ENCODE data around the gene EMC1. TPM values are rescaled to one million over a fixed set of nuclear protein-coding genes. Genes with fewer than 3 reads are reported as not detected.
A peak's percentile ranks its signal among the peaks of the same experiment; 100 is the strongest.

The EMC1 gene
- total and polyA plus RNA-seq, 7 donors = 12.7 to 38.5 (median 31.1) TPM

- DNase-seq = no peak
- TF ChIP-seq CTCF (IDR thresholded peaks at IDR 0.05) = no peak
- no peak overlapping the region for H3K27ac ChIP-seq
- no peaks in the 10 kb centered on the region for H3K9me3 ChIP-seq
- H3K4me3 ChIP-seq = no peak overlapping the region
- intact Hi-C loops (cut with DNase I) = loop anchor here in 1 of 2 donors (5.0 kb wide), 1 partner anchor 37 kb away; no protein-coding TSS in a partner anchor
- peaks cover 31 to 100% of the 10 kb centered on the region in 2 donors for H3K36me3 ChIP-seq (ENCODE audit: insufficient read depth in 1 of 2, low read depth in 1 of 2)
- WGBS, 3 donors = 73 to 77% (median 75%) methylated on average over 5 of the region's 5 CpGs
- ATAC-seq = no peak
- H3K4me1 ChIP-seq = no peaks in the 10 kb centered on the region
- no peaks in the 10 kb centered on the region for H3K27me3 ChIP-seq (ENCODE audit: insufficient read depth in 3 of 3, low read length in 2 of 3)
Observed at GRCh38 chr1:19178734-19179398, 72.5 kb downstream of the EMC1 start.

GRCh38 chr1:19177811-19178210, 73.5 kb downstream of the EMC1 start:
- Histone ChIP-seq H3K9me3 (no peaks in the 10 kb centered on the region), H3K27me3 (ENCODE audit: insufficient read depth in 3 of 3, low read length in 2 of 3) (no peaks in the 10 kb centered on the region), H3K36me3 (ENCODE audit: insufficient read depth in 1 of 2, low read depth in 1 of 2) (peaks cover 31 to 100% of the 10 kb centered on the region in 2 donors), H3K4me3 (no peak overlapping the region), H3K27ac (no peak overlapping the region), H3K4me1 (no peaks in the 10 kb centered on the region)
- DNase-seq = no peak
- ATAC-seq = no peak
- intact Hi-C loops (cut with DNase I) = loop anchor here in 1 of 2 donors (5.0 kb wide), 1 partner anchor 36 kb away; no protein-coding TSS in a partner anchor
- no peak for TF ChIP-seq CTCF (IDR thresholded peaks at IDR 0.05)
- WGBS, 3 donors = 63 to 85% (median 68%) methylated on average over 2 of the region's 2 CpGs

- TF ChIP-seq CTCF (IDR thresholded peaks at IDR 0.05) = no peak
- 64 to 88% (median 68%) methylated on average over 2 of the region's 2 CpGs for WGBS, 3 donors
- peak in 2 of 4 donors; percentile 42 to 69 for ATAC-seq
Observed at GRCh38 chr1:19169642-19170041, 81.7 kb downstream of the EMC1 start.

GRCh38 chr1:19167140-19167539, 84.2 kb downstream of the EMC1 start:
- no peak for TF ChIP-seq CTCF (IDR thresholded peaks at IDR 0.05)
- H3K4me1 ChIP-seq = no peaks in the 10 kb centered on the region
- WGBS, 3 donors = 94 to 97% (median 95%) methylated on average over 6 of the region's 6 CpGs

More at GRCh38 chr1:19169642-19170041, 81.7 kb downstream of the EMC1 start:
- Histone ChIP-seq H3K36me3 (ENCODE audit: insufficient read depth in 1 of 2, low read depth in 1 of 2) (peaks cover 27 to 100% of the 10 kb centered on the region in 2 donors), H3K27ac (peak overlapping the region; percentile 11), H3K4me3 (no peak overlapping the region), H3K27me3 (ENCODE audit: insufficient read depth in 3 of 3, low read length in 2 of 3) (no peaks in the 10 kb centered on the region), H3K4me1 (no peaks in the 10 kb centered on the region), H3K9me3 (no peaks in the 10 kb centered on the region)
- intact Hi-C loops (cut with DNase I) = no loop called here
- DNase-seq = no peak

More at GRCh38 chr1:19167140-19167539, 84.2 kb downstream of the EMC1 start:
- intact Hi-C loops (cut with DNase I) = no loop called here
- Histone ChIP-seq H3K36me3 (ENCODE audit: insufficient read depth in 1 of 2, low read depth in 1 of 2) (peaks cover 30 to 100% of the 10 kb centered on the region in 2 donors), H3K27ac (no peak overlapping the region), H3K9me3 (no peaks in the 10 kb centered on the region), H3K27me3 (ENCODE audit: insufficient read depth in 3 of 3, low read length in 2 of 3) (no peaks in the 10 kb centered on the region), H3K4me3 (no peak overlapping the region)
- DNase-seq (no peak), ATAC-seq (no peak)

Measured in psoas muscle (tissue), 8 donors.